Glomerular visceral epithelial cell (primary cell): ENCODE measurements around the gene PRPF38B.
"Not testable (repeated sequence)": the region's sequence is repeated elsewhere in the genome, so short reads cannot be mapped to it uniquely, and the experiment has no call there.

ENCODE experiments used
- DNase-seq: peaks from one replicate; pipeline ENCODE4 v3.0.0-alpha.2; 2016; ENCODE audit errors: extremely low spot score

PRPF38B gene

GRCh38 chr1:108679586-108680213 lies 12.4 kb upstream of the PRPF38B start:
- no peak for DNase-seq

- DNase-seq: not testable (repeated sequence)
Measured at GRCh38 chr1:108681701-108682100, 10.4 kb upstream of the PRPF38B start.

- DNase-seq: no peak
Measured at GRCh38 chr1:108685529-108685928, 6.6 kb upstream of the PRPF38B start.

GRCh38 chr1:108686614-108687313 lies 5.3 kb upstream of the PRPF38B start:
- no peak for DNase-seq

- DNase-seq: no peak
Measured at GRCh38 chr1:108691128-108691941, 775 bp upstream of the PRPF38B start.

GRCh38 chr1:108692724-108693655 lies 880 bp downstream of the PRPF38B start:
- DNase-seq: peak; percentile 59

GRCh38 chr1:108695535-108695934 lies 3.4 kb downstream of the PRPF38B start:
- DNase-seq: no peak

GRCh38 chr1:108699375-108700332 lies 7.5 kb downstream of the PRPF38B start:
- DNase-seq: no peak

- DNase-seq: no peak
Measured at GRCh38 chr1:108701176-108701849, 9.2 kb downstream of the PRPF38B start.

GRCh38 chr1:108702109-108702508 lies 10.0 kb downstream of the PRPF38B start:
- not testable (repeated sequence) for DNase-seq

- DNase-seq: no peak
Measured at GRCh38 chr1:108703939-108704338, 11.8 kb downstream of the PRPF38B start.

GRCh38 chr1:108704496-108704895 lies 12.4 kb downstream of the PRPF38B start:
- DNase-seq: peak; percentile 41

GRCh38 chr1:108706643-108707042 lies 14.5 kb downstream of the PRPF38B start:
- no peak for DNase-seq

GRCh38 chr1:108708691-108709660 lies 16.9 kb downstream of the PRPF38B start:
- DNase-seq: no peak

- DNase-seq: no peak
Measured at GRCh38 chr1:108712606-108713150, 20.6 kb downstream of the PRPF38B start, which contains the start of gene FNDC7. Gene FNDC7 (plus strand): TSS chr1:108712908. CDS start chr1:108712934, 26 bp downstream.

GRCh38 chr1:108715932-108716331 lies 23.8 kb downstream of the PRPF38B start:
- DNase-seq: no peak

- no peak for DNase-seq
Measured at GRCh38 chr1:108716437-108717230, 24.5 kb downstream of the PRPF38B start.
